ENCODE results near the gene BRI3BP.

Gene BRI3BP

GRCh38 chr12:124954771-124955170, 38.7 kb upstream of the BRI3BP start:
- TF ChIP-seq USF1 (IDR thresholded peaks at IDR 0.05) (no peak), FOXM1 (IDR thresholded peaks at IDR 0.05; ENCODE audit: borderline replicate concordance, low read depth) (no peak), EGR1 (IDR thresholded peaks at IDR 0.05) (no peak), MAX (IDR thresholded peaks at IDR 0.05) (no peak), YY1 (IDR thresholded peaks at IDR 0.05; ENCODE audit: low read depth) (no peak), CEBPB (IDR thresholded peaks at IDR 0.05) (no peak), ZBTB7A (IDR thresholded peaks at IDR 0.05; ENCODE audit: low read depth) (no peak), EP300 (IDR thresholded peaks at IDR 0.05; ENCODE audit: borderline replicate concordance) (no peak), TAF1 (IDR thresholded peaks at IDR 0.05; ENCODE audit: low read depth) (no peak), NFIC (IDR thresholded peaks at IDR 0.05) (no peak), REST (IDR thresholded peaks at IDR 0.05; ENCODE audit: low read depth) (no peak), TEAD4 (IDR thresholded peaks at IDR 0.05) (no peak), TCF12 (IDR thresholded peaks at IDR 0.05; ENCODE audit: low read depth) (no peak), RAD21 (IDR thresholded peaks at IDR 0.05; ENCODE audit: low read depth) (no peak), CREB1 (IDR thresholded peaks at IDR 0.05; ENCODE audit: low read depth) (no peak)

- no peak for TF ChIP-seq MAX (IDR thresholded peaks at IDR 0.05)
- no peak for TF ChIP-seq USF1 (IDR thresholded peaks at IDR 0.05)
- TF ChIP-seq NFIC (IDR thresholded peaks at IDR 0.05) = no peak
- no peak for TF ChIP-seq REST (IDR thresholded peaks at IDR 0.05; ENCODE audit: low read depth)
- no peak for TF ChIP-seq ZBTB7A (IDR thresholded peaks at IDR 0.05; ENCODE audit: low read depth)
- no peak for TF ChIP-seq EGR1 (IDR thresholded peaks at IDR 0.05)
- no peak for TF ChIP-seq TAF1 (IDR thresholded peaks at IDR 0.05; ENCODE audit: low read depth)
- TF ChIP-seq EP300 (IDR thresholded peaks at IDR 0.05; ENCODE audit: borderline replicate concordance) = no peak
- TF ChIP-seq FOXM1 (IDR thresholded peaks at IDR 0.05; ENCODE audit: borderline replicate concordance, low read depth) = no peak
- TF ChIP-seq TCF12 (IDR thresholded peaks at IDR 0.05; ENCODE audit: low read depth) = no peak
- no peak for TF ChIP-seq RAD21 (IDR thresholded peaks at IDR 0.05; ENCODE audit: low read depth)
- no peak for TF ChIP-seq TEAD4 (IDR thresholded peaks at IDR 0.05)
- TF ChIP-seq CREB1 (IDR thresholded peaks at IDR 0.05; ENCODE audit: low read depth) = no peak
- TF ChIP-seq CEBPB (IDR thresholded peaks at IDR 0.05) = no peak
- TF ChIP-seq YY1 (IDR thresholded peaks at IDR 0.05; ENCODE audit: low read depth) = no peak
Observed at GRCh38 chr12:124956571-124956970, 36.9 kb upstream of the BRI3BP start.

- TF ChIP-seq ZBTB7A (IDR thresholded peaks at IDR 0.05; ENCODE audit: low read depth) (no peak), USF1 (IDR thresholded peaks at IDR 0.05) (no peak), CEBPB (IDR thresholded peaks at IDR 0.05) (no peak), NFIC (IDR thresholded peaks at IDR 0.05) (no peak), FOXM1 (IDR thresholded peaks at IDR 0.05; ENCODE audit: borderline replicate concordance, low read depth) (no peak), EGR1 (IDR thresholded peaks at IDR 0.05) (no peak), TEAD4 (IDR thresholded peaks at IDR 0.05) (no peak)
Observed at GRCh38 chr12:124961055-124961454, 32.4 kb upstream of the BRI3BP start.

- TF ChIP-seq TAF1 (IDR thresholded peaks at IDR 0.05; ENCODE audit: low read depth) (no peak), MAX (IDR thresholded peaks at IDR 0.05) (no peak), YY1 (IDR thresholded peaks at IDR 0.05; ENCODE audit: low read depth) (no peak), FOXM1 (IDR thresholded peaks at IDR 0.05; ENCODE audit: borderline replicate concordance, low read depth) (no peak), USF1 (IDR thresholded peaks at IDR 0.05) (no peak), CEBPB (IDR thresholded peaks at IDR 0.05) (no peak), EP300 (IDR thresholded peaks at IDR 0.05; ENCODE audit: borderline replicate concordance) (no peak), NFIC (IDR thresholded peaks at IDR 0.05) (no peak)
Observed at GRCh38 chr12:124963211-124963610, 30.2 kb upstream of the BRI3BP start.

- TF ChIP-seq ZBTB7A (IDR thresholded peaks at IDR 0.05; ENCODE audit: low read depth) = no peak
- TF ChIP-seq USF1 (IDR thresholded peaks at IDR 0.05) = no peak
- TF ChIP-seq RAD21 (IDR thresholded peaks at IDR 0.05; ENCODE audit: low read depth) = no peak
- TF ChIP-seq REST (IDR thresholded peaks at IDR 0.05; ENCODE audit: low read depth) = no peak
- TF ChIP-seq NFIC (IDR thresholded peaks at IDR 0.05) = no peak
- no peak for TF ChIP-seq YY1 (IDR thresholded peaks at IDR 0.05; ENCODE audit: low read depth)
- TF ChIP-seq CREB1 (IDR thresholded peaks at IDR 0.05; ENCODE audit: low read depth) = no peak
- TF ChIP-seq TCF12 (IDR thresholded peaks at IDR 0.05; ENCODE audit: low read depth) = no peak
- no peak for TF ChIP-seq EP300 (IDR thresholded peaks at IDR 0.05; ENCODE audit: borderline replicate concordance)
Observed at GRCh38 chr12:124964251-124964650, 29.2 kb upstream of the BRI3BP start.

All from Ishikawa (cell line).